MG63 (cell line): ENCODE measurements around the gene OR51A4. TPM values are rescaled to one million over a fixed set of nuclear protein-coding genes. Genes with fewer than 3 reads are reported as not detected.

Source experiments
- DNase-seq: peaks from one replicate; pipeline ENCODE4 v3.0.0-alpha.2; 2020
- H3K27me3 ChIP-seq: fragments of 250-450 bp; sonication (Bioruptor Pico); 2 replicates; pipeline ENCODE4 v1.5.1; 2020; ENCODE audit warnings: mild to moderate bottlenecking, moderate library complexity
- H3K36me3 ChIP-seq: fragments of 250-450 bp; sonication (Bioruptor Pico); 2 replicates; pipeline ENCODE4 v1.5.1; 2020; ENCODE audit warnings: mild to moderate bottlenecking, moderate library complexity
- H3K4me3 ChIP-seq: fragments of 250-450 bp; sonication (Bioruptor Pico); 2 replicates; pipeline ENCODE4 v1.5.1; 2020; ENCODE audit warnings: mild to moderate bottlenecking, moderate library complexity
- H3K9me3 ChIP-seq: fragments of 250-450 bp; sonication (Bioruptor Pico); 2 replicates; pipeline ENCODE4 v1.5.1; 2020; ENCODE audit warnings: mild to moderate bottlenecking, moderate library complexity
- total RNA-seq: library from RNA; depleted of rRNA; stranded (reverse); fragments of >200 nt; shearing (Covaris generic); gene quantifications from 2 replicates; pipeline ENCODE4 v1.2.3, GENCODE V29; 2014; ENCODE audit warnings: low replicate concordance; rRNA removed

The OR51A4 gene
- total RNA-seq, 1 experiment from 2014 or later, result not detected

DNA sequence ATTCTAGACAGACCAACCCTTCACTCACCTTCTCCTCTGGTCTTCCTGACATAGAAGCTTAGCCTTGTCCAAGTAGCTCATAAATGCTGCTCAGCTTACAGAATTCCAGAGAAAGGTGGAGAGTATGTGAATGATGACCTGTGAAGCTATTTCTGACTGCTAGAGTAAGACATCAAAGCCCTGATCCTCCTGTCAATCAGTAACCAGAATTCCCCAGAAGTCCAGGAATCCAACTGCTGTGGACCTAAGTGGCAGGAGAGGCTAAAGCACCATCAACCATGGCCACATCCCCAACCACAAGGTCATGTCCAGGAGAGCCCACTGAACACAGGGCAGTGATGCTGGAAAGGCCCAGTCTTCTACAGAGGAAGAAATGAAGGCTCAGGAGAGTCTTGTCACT is 30.8 kb downstream of the OR51A4 start:
- no peak overlapping the region for H3K4me3 ChIP-seq
- H3K27me3 ChIP-seq, result no peaks in the 10 kb centered on the region
- no peaks in the 10 kb centered on the region for H3K36me3 ChIP-seq
- DNase-seq, result no peak
- no peaks in the 10 kb centered on the region for H3K9me3 ChIP-seq

DNA sequence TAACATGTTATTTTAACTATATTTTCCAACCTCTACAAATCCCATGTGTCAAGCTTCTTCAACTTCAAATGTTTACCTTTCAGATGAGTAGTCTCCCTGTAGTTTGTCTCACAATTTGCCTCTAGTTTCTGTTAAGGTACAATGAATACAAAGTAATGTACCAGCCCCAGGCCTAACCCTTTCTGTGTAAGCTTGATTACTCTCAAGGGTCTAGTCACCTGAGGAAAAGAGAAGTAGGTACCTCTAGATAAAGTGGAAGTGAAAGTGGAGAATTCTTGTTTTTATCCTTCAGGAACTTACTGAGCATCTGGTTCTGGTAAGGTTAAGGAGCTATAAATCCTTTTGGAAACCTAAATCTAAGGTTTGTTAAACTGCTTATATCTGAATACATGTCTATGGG is 43.9 kb downstream of the OR51A4 start, which contains the start of gene OR51A7:
TSS of gene OR51A7 (plus strand) at position 300 of the 400 bp plus-strand sequence. CDS start 3,587 bp downstream, outside the sequence.
- no peaks in the 10 kb centered on the region for H3K27me3 ChIP-seq
- H3K4me3 ChIP-seq, result no peak within 1 kb of the TSS
- no peaks in the 10 kb centered on the region; the same call in 1 of the 2 replicates for H3K9me3 ChIP-seq
- DNase-seq, result no peak
- no peaks in the 10 kb centered on the region for H3K36me3 ChIP-seq

Other genes with a start within 250 kb of the OR51A4 start
- gene OR51E2, start 249.8 kb downstream of the OR51A4 start, total RNA-seq, result 0.23 and 3.5 TPM in 2 replicates
- 0.43 TPM in 1 of 2 replicates, not detected in the other for gene MMP26, start 242.8 kb downstream of the OR51A4 start, total RNA-seq
- not detected in 2 replicates for gene OR51F1, start 177.7 kb downstream of the OR51A4 start, total RNA-seq
- gene OR52R1, start 143.2 kb downstream of the OR51A4 start, total RNA-seq, result not detected in 2 replicates
- not detected in 2 replicates for gene OR51F2, start 126.3 kb downstream of the OR51A4 start, total RNA-seq
- not detected in 2 replicates for gene OR51S1, start 98.4 kb downstream of the OR51A4 start, total RNA-seq
- gene OR51T1, start 65.7 kb downstream of the OR51A4 start, total RNA-seq, result not detected in 2 replicates
- gene OR51A7, start 43.8 kb downstream of the OR51A4 start, total RNA-seq, result not detected in 2 replicates
- gene OR51G2, start 28.3 kb downstream of the OR51A4 start, total RNA-seq, result not detected in 2 replicates
- not detected in 2 replicates for gene OR51G1, start 23.3 kb downstream of the OR51A4 start, total RNA-seq
- not detected in 2 replicates for gene OR51A2, start 8.1 kb upstream of the OR51A4 start, total RNA-seq
- gene OR51L1, start 47.2 kb upstream of the OR51A4 start, total RNA-seq, result not detected in 2 replicates
- gene OR52J3, start 98.9 kb upstream of the OR51A4 start, total RNA-seq, result not detected in 2 replicates
- gene OR52E2, start 112.0 kb upstream of the OR51A4 start, total RNA-seq, result not detected in 2 replicates
- gene OR52E1, start 122.0 kb upstream of the OR51A4 start, total RNA-seq, result not detected in 2 replicates
- gene OR52A5, start 190.8 kb upstream of the OR51A4 start, total RNA-seq, result not detected in 2 replicates
- gene OR52A1, start 207.2 kb upstream of the OR51A4 start, total RNA-seq, result not detected in 2 replicates